Middle frontal gyrus (tissue), 1 donor: Measurements from ENCODE around the gene CAMP.
"Not testable (repeated sequence)": the region's sequence is repeated elsewhere in the genome, so short reads cannot be mapped to it uniquely, and the experiment has no call there.

Source experiments
- DNase-seq: peaks from one replicate; pipeline ENCODE4 v3.0.0-alpha.2; 2015; ENCODE audit warnings: low spot score; ENCODE audit errors: extremely low spot score

CAMP gene

GRCh38 chr3:48222616-48223513 is at the start of gene CAMP:
TSS of gene CAMP (plus strand) at chr3:48223495. CDS start at chr3:48223512, 17 bp downstream.
- DNase-seq, result no peak

DNA sequence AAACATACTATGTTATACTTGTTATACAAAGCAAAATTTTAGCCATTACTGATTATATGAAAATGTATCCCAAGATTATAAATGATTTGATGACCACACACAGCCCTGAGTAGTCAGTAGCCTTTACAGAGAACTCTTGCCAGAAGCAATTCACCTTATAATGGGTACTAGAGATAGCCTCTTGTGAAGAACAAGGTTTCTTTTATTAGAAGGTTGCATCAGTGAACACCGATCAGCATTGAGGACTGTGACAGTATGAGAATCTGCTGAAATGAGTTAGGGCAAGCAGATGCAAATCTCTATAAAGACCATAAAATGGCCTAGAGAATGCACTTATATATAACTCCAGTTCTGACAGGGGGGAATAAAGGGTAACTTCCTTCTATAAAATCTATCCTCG is 45.2 kb upstream of the CAMP start:
- DNase-seq, result no peak

DNA sequence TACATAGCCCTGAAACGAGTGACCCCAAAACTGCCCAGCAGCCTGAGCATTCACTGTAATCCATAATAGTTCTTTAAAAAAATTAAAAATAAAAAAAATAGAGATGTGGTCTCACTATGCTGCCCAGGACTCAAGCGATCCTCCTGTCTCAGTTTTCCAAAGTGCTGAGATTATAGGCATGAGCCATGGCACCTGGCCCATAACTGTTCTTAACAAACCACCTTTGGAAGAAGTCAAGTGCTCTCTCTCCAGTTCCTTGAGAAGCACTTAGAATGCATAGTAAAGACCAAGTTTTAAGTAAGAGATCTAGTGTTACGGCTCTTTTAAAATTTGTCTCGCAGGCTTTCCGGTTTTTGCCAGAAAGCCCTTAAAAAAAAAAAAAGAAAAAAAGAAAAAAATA is 43.3 kb upstream of the CAMP start:
- DNase-seq, result no peak

GRCh38 chr3:48180531-48181253 is 42.6 kb upstream of the CAMP start:
- no peak for DNase-seq

DNA sequence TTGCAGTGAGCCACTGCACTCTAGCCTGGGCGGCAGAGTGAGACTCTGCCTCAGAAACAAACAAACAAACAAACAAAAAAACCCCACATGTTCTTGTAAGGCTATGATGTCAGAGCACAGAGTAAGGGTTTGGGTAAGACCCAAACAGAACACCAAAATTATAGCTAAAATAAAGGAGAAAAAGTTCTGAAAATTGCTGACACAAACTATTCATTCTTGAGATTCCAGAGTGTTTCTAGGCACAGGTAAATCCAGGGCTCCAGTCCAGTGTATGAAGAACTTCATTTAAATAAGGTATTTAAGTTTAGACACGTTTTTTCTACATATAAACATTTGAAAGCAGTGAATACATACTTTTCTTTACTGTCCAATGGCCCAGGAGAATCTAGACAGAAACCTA is 39.0 kb upstream of the CAMP start:
- no peak for DNase-seq

DNA sequence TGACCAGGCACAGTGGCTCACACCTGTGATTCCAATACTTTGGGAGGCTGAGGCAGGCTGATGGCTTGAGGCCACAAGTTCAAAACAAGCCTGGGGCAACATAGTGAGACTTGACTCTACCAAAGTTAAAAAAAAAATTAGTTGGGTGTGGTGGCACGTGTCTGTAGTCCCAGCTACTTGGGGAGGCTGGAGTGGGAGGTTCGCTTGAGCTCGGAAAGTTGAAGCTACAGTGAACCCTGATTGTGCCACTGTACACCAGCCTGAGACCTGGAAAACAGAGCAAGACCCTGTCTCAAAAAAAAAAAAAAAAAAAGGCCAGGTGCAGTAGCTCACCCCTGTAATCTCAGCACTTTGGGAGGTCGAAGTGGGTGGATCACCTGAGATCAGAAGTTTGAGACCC is 38.2 kb upstream of the CAMP start:
- DNase-seq, result no peak

DNA sequence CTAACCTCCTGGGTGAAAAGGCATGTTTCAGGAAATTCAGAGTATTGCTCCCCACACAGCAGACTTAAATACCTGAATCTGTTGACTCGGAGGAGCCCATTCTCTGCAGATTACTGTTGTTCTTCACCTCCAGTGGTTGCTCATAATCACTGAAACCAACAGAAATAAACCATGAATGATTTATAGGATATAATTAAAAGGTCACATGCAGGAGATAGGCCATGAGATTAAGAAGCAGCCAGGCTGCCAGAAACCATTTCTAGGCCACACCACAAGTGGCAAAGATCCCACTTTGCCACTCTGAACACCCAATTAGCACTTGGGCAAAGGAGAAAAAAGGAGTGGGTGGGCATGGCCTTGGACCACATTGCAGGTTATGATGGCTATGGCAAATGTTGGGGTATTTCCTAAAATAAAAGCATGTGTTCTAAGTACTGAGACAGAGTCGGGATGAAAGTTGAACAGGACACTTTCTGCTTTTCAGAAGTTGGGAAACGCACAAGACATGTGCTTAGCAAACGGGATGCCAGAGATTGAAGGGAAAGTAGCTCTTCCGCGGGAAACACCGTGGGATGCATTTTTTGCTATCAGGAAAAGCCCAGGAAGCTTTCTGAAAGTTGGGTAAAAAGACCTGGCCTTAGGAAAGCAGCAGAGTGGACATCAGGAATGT is 36.5 kb upstream of the CAMP start:
- DNase-seq, result no peak

DNA sequence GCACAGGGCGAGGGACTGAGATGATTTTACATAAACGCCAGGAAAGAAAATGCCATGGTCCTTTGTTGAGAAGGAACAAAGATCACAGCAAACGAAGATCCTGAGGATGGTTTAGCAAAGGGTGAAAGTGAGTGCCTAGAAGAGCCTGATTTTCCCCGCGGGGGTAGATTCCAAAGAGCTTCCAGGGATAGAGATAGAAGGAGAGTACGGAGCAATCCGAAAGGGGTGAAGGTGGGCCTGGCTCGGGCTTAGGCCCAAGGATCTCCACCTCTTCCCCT is 36.1 kb upstream of the CAMP start:
- no peak for DNase-seq

DNA sequence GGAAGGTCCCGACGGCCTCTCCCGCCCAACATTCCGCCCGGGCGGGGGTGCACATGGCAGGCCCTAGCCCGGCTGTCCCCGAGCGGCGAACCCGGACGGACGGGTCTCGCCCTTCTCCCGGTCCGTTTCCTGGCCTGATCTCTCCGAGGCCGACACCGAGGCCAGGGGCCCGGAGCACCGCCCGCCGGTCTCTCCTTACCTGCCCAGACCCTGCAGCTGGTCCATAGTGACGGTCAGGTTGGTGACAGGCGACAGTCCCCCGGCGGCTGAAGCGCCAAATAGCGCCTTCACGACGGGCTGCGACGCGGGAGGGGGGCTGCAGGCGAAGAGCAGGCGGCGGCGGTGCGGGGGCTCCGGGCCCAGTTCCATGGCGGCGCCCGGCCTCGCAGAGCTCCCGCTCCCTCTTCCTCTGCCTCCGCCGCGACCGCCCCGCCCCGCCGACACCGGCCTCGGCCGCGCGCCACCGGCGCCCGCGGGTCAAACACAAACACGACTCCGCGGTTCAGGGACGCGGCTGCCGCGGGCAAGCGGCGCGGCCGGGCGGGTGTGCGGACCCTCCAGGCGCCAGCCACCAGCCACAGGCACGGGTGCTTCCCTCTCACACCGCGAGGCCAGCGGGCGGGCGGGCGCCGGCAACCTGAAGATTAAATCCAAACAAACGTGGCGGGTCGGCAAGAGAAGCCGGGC is 35.6 kb upstream of the CAMP start:
- no peak for DNase-seq

- DNase-seq, result peak; percentile 92
These were observed 34.8 kb upstream of the CAMP start, which contains the start of gene CDC25A for GRCh38 chr3:48188266-48189201. TSS of gene CDC25A (minus strand) at chr3:48188417. CDS start at chr3:48187947, 470 bp downstream.

GRCh38 chr3:48189321-48189720 is 34.0 kb upstream of the CAMP start:
- no peak for DNase-seq

GRCh38 chr3:48190911-48191310 is 32.4 kb upstream of the CAMP start:
- no peak for DNase-seq

- DNase-seq, result peak; percentile 31
These were observed 28.7 kb upstream of the CAMP start for GRCh38 chr3:48194446-48195071.

GRCh38 chr3:48196611-48197010 is 26.7 kb upstream of the CAMP start:
- DNase-seq, result no peak

- DNase-seq, result no peak
These were observed 24.2 kb upstream of the CAMP start for GRCh38 chr3:48199117-48199516.

DNA sequence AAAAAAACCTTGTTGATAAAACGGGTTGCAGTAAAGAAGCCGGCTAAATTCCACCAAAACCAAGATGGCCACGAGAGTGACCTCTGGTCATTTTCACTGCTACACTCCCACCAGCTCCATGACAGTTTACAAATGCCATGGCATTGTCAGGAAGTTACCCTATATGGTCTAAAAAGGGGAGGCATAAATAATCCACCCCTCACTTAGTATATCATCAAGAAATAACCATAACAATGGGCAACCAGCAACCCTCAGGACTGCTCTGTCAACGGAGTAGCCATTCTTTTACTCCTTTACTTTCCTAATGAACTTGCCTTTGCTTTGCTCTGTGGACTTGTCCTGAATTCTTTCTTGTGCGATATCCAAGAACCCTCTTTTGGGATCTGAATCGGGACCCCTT is 20.7 kb upstream of the CAMP start:
- no peak for DNase-seq

- DNase-seq, result no peak
These were observed 15.2 kb upstream of the CAMP start for GRCh38 chr3:48208076-48208475.

GRCh38 chr3:48209445-48209844 is 13.8 kb upstream of the CAMP start:
- no peak for DNase-seq

GRCh38 chr3:48210534-48210933 is 12.8 kb upstream of the CAMP start:
- DNase-seq, result not testable (repeated sequence)

DNA sequence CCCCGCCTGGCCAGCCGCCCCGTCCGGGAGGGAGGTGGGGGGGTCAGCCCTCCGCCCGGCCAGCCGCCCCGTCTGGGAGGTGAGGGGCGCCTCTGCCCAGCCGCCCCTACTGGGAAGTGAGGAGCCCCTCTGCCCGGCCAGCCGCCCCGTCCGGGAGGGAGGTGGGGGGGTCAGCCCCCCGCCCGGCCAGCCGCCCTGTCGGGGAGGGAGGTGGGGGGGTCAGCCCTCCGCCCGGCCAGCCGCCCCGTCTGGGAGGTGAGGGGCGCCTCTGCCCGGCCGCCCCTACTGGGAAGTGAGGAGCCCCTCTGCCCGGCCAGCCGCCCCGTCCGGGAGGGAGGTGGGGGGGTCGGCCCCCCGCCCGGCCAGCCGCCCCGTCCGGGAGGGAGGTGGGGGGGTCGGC is 11.5 kb upstream of the CAMP start:
- not testable (repeated sequence) for DNase-seq
